GM12801 (cell line): Measurements from ENCODE around the gene ATP6V1G2.

Experiments
- TF ChIP-seq, protein P1 (sequence below): IDR thresholded peaks from one replicate; pipeline ENCODE4 v1.5.1; 2011; ENCODE audit warnings: control low read depth; ENCODE audit not compliant: insufficient read length; ENCODE audit errors: extremely low read depth

ATP6V1G2 gene

DNA sequence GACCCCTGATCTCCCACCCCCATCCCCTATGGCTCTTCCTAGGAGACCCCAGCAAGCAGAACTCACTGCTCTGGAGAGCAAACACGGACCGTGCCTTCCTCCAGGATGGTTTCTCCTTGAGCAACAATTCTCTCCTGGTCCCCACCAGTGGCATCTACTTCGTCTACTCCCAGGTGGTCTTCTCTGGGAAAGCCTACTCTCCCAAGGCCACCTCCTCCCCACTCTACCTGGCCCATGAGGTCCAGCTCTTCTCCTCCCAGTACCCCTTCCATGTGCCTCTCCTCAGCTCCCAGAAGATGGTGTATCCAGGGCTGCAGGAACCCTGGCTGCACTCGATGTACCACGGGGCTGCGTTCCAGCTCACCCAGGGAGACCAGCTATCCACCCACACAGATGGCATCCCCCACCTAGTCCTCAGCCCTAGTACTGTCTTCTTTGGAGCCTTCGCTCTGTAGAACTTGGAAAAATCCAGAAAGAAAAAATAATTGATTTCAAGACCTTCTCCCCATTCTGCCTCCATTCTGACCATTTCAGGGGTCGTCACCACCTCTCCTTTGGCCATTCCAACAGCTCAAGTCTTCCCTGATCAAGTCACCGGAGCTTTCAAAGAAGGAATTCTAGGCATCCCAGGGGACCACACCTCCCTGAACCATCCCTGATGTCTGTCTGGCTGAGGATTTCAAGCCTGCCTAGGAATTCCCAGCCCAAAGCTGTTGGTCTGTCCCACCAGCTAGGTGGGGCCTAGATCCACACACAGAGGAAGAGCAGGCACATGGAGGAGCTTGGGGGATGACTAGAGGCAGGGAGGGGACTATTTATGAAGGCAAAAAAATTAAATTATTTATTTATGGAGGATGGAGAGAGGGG lies 27.1 kb upstream of the ATP6V1G2 start:
- TF ChIP-seq, protein P1, sequence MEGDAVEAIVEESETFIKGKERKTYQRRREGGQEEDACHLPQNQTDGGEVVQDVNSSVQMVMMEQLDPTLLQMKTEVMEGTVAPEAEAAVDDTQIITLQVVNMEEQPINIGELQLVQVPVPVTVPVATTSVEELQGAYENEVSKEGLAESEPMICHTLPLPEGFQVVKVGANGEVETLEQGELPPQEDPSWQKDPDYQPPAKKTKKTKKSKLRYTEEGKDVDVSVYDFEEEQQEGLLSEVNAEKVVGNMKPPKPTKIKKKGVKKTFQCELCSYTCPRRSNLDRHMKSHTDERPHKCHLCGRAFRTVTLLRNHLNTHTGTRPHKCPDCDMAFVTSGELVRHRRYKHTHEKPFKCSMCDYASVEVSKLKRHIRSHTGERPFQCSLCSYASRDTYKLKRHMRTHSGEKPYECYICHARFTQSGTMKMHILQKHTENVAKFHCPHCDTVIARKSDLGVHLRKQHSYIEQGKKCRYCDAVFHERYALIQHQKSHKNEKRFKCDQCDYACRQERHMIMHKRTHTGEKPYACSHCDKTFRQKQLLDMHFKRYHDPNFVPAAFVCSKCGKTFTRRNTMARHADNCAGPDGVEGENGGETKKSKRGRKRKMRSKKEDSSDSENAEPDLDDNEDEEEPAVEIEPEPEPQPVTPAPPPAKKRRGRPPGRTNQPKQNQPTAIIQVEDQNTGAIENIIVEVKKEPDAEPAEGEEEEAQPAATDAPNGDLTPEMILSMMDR, result no peak

DNA sequence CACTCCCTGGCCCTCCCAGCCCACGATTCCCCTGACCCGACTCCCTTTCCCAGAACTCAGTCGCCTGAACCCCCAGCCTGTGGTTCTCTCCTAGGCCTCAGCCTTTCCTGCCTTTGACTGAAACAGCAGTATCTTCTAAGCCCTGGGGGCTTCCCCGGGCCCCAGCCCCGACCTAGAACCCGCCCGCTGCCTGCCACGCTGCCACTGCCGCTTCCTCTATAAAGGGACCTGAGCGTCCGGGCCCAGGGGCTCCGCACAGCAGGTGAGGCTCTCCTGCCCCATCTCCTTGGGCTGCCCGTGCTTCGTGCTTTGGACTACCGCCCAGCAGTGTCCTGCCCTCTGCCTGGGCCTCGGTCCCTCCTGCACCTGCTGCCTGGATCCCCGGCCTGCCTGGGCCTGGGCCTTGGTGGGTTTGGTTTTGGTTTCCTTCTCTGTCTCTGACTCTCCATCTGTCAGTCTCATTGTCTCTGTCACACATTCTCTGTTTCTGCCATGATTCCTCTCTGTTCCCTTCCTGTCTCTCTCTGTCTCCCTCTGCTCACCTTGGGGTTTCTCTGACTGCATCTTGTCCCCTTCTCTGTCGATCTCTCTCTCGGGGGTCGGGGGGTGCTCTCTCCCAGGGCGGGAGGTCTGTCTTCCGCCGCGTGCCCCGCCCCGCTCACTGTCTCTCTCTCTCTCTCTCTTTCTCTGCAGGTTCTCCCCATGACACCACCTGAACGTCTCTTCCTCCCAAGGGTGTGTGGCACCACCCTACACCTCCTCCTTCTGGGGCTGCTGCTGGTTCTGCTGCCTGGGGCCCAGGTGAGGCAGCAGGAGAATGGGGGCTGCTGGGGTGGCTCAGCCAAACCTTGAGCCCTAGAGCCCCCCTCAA lies 25.9 kb upstream of the ATP6V1G2 start, which contains the start of gene LTA:
Gene LTA (plus strand): TSS at position 249 of the 871 bp plus-strand sequence. CDS start 454 bp downstream, at position 703.
- TF ChIP-seq, protein P1, result no peak

DNA sequence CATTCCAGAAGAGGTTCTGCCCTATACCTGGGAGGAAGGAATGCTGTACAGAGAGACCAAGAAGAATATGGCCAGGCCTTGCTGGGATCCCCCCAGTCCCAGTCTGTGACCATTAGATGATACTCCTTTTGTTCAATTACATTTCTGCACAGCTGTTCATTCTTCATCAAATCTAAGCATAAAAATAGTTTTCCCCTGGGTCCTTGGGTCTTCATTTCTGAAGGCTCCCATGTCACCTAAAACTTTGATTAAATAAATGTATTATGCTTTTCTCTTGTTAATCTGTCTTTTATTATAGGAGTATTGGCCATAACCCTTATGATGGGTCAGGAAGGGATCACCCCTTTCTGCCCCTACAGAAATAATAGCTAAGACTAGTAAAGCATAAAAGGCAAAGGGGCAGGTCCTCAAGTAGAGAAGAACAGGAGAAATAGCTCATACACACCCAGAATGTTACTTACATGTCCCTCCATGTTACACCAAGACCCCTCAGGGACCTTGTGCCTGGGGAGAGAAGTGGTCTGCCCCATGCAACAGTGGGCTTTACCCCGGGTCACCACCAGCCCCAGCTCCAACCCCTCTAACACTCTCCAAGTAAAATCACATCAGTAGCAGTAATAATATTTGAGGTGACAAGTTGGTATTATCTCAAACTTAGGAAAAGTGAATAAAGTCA lies 23.6 kb upstream of the ATP6V1G2 start:
- TF ChIP-seq, protein P1, result no peak

DNA sequence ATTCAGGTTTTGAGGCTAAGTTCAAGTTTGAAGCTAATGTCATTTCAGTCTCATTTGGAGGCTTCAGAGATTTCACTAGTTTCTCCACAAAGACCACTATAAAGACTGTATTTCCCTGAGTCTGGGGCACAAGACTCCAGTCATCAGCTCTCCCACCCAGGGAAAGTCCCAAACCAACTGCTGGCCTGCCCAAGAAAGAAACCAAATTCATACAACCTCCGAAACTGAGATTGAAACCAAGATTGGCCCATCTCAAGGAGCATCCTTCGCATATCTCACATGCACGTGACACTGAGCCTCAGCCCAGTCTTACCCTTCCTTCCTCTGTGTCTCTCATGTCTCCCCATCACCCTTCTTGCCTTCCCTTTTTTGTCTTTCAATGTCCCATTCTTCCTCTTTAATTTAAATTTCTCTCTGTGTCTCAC lies 22.1 kb upstream of the ATP6V1G2 start:
- TF ChIP-seq, protein P1, result no peak

DNA sequence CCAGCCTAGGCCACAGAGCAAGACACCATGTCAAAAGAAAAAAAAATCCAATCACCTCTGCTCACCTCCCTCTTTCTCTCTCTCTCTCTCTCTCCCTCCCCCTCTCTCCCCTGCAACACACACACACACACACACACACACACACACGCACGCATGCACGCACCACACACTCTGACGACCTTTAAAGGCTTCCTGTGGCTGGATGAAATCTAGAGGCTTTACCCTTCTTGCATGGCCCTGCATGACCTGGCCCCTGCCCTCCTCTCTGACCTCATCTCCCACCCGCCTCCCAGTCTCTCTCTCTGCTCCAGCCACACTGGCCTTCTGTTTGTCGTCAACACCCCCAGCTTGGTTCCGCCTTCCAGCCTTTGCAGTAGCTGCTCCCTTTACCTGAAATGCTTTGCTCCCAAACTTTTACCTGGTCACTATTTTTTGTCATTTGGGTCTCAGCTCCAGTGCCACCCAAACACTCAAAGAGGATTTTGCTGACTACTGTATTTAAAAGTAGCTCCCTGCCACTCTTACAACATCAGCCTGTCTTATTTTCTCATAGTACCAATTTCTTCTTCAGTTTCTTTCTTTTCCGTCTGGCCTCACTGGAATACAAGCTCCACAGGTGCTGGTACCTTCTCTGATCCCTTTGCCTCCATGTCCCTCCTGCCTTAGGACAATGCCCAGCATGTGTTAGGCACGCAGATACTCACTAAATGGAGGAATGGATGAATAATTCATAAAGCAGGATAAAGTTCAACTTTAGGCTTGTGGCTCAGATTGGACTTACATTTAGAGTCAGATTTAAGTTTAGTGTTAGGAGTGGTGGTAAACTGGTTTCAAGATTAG lies 21.3 kb upstream of the ATP6V1G2 start:
- TF ChIP-seq, protein P1, result no peak

DNA sequence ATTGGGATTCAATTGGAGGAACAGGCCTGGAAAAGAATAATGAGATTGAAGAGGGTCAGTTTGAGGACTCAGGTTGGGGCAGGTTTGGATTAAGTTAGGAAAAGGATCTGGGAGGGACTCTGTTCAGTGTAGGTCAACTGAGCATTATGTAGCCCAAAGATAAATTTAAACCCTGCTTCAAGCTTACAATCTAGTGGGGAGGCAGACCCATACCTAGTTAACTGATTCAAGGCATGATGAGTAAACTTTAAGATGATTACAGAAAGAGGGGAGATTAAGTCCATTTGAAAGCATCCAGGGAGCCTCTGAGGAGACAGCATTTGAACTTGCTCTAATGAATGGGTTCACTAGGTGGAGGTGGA lies 14.3 kb upstream of the ATP6V1G2 start:
- TF ChIP-seq, protein P1, result no peak
